ENCODE data around the gene SV2C.
"Not testable (repeated sequence)": the region's sequence is repeated elsewhere in the genome, so short reads cannot be mapped to it uniquely, and the experiment has no call there.

The SV2C gene

DNA sequence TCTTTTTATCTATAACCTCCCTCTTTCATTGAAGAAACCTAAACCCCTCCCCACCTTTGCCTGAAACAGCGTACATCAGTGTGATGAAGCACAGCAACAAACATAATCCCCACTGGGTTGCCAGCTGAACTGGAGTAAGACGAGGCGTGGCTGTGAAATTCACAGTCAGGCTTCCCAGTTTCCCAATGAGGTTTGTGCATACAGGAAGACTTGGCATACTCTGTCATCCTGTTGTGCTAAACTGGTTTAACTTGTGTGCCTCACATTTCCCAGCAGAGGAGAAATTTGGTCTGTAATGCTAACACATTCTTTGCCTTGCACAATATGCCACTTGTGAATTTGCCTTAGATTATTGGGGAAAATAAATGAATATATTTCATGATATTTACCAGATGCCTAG is 121.5 kb downstream of the SV2C start:
- no peak for DNase-seq

- no peak for DNase-seq
Observed at GRCh38 chr5:76207120-76207519, 123.9 kb downstream of the SV2C start.

- DNase-seq = no peak
Observed at GRCh38 chr5:76209297-76209696, 126.1 kb downstream of the SV2C start.

DNA sequence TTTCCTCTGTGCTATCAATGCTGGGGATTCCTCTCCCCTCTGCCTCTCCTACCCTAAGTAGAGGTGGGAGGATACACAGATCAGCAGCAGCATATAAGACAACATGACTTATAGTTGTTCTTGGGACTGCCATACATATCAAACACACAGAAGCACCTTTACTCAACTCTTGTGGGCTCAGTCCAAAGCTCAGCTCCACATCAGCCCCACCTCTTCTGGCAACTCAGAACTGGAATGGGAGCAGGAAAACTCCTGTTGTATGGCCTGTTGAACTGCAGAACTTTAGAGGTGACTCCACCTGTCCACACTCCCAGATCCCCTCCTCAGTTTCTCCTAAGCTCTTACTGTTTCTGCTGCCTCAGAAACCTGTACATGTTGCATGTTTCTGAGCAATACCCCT is 127.8 kb downstream of the SV2C start:
- no peak for DNase-seq

DNA sequence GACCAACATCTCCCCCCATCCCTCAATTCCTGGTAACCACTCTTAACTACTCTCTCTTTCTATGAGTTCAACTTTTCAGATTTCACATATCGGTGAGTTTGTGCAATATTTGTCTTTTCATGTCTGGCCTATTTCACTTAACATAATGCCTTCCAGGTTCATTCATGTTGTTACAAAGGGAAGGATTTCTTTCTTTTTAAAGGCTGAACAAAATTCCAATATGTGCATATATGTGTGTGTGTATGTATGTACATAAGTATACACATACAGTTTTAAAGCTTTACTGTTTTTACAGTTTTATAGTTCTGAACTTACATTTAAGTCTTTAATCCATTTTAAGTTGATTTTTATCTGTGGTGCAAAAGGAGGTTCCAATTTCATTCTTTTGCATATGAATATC is 130.7 kb downstream of the SV2C start:
- DNase-seq = no peak

DNA sequence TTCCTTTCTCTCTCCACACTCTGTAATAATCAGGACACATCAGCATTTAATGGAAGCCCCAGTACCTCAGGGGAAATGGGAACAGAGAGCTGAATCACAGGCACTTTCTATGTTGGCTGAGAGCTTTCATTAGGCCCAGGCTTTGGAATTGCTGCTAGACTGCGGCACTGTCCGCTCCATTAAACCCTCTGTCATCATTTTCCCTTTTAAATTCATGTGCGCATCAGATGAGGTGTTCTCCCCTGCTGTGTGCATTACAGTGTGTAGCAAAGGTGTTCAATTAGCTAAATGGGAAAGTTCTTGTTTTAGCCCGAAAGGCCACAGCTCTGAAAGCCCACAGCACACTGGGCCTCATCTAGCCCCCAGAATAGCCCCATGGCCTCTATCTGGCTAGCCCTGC is 133.6 kb downstream of the SV2C start:
- DNase-seq = no peak

GRCh38 chr5:76219636-76220035 is 136.5 kb downstream of the SV2C start:
- no peak for DNase-seq

DNA sequence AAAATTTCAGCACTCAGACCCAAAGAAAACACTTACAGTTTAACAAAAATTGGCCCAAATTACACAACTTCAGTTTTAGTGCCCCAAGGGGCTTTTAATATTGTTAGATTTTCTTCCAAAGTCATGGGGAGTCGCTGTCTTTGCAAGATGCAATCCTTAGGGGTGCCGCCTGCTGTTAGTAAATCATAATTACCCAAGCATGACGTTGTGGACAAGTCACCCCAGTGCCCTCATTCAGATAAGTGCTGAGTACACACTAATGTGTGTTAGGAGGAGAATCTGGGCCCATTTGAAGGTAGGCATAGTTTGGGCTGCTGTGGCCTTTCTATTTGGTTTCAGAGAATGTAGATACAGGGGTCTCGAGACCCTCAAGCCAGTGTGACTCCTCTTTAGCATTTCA is 138.1 kb downstream of the SV2C start:
- DNase-seq = no peak

- DNase-seq = no peak
Observed at GRCh38 chr5:76222318-76222717, 139.1 kb downstream of the SV2C start.

DNA sequence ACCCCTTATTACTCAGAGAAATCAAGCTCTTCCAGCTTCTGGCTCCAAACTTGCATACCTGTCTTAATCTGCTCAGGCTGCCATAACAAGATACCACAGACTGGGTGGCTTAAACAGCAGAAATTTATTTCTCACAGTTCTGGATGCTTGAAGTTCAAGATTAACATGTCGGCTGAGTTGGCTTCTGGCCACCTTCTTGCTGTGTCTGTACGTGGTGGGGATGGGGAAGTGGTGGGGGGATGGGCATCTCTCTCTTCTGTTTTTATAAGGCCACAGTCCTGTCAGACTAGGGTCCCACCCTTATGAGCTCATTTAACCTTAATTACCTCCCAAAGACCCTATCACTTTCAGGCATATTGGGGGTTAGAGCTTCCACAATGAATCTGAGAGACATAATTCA is 140.5 kb downstream of the SV2C start:
- DNase-seq = no peak

DNA sequence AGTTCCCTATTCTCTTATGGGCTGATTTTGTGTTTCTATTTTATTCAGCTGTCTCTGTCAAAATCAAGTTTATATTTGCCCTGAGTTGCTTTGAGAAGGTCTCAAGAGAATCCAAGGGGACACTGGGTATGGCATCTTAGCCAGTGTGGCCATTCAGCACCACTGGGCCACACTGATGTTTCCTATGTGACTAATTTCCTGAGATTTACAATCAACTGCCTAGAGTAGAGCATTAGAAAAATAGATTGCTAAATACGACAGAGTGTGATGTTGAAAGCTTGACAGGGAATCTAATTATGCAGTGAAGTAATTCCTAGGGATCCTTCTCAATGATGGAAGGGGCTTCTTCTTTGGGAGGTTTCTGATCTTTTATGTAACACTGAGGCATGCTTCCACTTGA is 141.7 kb downstream of the SV2C start:
- no peak for DNase-seq

DNA sequence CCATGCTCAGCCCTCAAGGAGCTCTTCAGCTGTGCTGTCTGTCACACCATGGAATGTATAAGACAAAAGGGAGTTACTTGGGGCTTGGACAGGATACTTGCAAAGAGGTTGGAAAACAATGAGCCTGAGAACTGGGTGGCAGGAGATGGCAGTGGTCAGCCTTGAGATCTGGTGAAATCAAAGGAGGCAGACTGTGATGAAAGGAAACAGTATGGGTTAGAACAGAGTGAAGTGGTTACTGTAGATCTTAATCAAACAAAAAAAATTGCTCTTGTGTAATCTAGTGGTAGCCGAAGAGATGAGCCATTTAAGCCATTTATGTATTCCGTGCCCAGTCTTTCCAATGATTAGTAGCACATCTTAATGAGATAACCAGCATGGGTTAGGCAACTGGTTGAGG is 142.2 kb downstream of the SV2C start:
- no peak for DNase-seq

DNA sequence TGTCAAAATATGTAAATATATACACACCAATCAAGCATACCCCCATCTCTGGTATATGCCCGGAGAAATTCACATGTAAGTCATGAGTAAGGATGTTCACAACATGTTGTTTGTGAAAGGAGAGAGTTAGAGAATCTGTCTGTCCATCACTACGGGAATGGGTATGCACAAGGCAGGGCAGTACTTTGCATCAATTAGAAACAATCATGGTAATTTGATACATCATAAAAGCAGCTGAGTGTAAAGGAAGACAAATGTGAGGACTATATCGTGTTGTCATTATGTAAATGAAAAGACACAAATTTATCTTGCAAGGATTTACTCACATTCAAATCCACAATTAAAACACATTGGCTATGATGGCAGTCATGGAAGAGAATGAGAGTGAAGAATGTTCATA is 146.7 kb downstream of the SV2C start:
- no peak for DNase-seq

GRCh38 chr5:76230711-76231285 is 147.6 kb downstream of the SV2C start:
- no peak for DNase-seq

DNA sequence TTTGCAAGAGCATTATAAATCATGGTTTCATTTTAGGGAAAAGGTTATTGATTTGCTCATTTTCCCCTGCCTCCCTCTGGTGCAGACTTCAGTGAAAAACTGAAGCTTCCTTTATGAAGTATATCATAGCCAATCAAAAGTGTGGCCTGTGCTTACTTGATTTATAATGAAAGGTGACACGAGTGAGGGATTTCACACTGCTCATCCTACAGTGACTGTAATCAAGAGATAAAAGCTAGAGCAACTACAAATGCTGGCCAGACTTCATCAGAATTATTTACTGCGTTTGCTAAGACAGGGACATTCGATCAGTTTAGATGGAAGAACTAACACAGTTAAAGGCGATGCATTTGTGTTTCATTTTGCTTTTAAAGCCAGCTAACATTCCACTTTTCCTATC is 151.5 kb downstream of the SV2C start:
- no peak for DNase-seq

GRCh38 chr5:76236684-76237083 is 153.5 kb downstream of the SV2C start:
- no peak for DNase-seq

- no peak for DNase-seq
Observed at GRCh38 chr5:76240336-76240735, 157.2 kb downstream of the SV2C start.

DNA sequence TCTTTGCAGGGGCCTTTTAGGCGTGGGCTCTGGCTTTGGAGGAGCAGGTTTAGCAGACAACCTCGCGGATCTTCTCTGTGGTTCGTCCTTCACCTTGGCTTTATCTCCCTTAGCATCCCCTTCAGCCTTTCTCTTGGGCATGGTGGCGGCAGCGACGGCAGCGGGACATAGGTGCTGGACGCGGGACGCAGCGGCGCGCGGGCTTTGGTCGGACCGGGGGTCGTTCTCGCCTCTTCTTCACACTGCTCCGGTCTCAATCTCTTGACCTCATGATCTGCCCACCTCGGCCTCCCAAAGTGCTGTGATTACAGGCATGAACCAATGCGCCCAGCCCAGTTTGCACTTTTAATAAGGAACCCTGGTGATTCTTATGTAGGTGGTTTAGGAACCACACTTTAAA is 159.0 kb downstream of the SV2C start:
- DNase-seq = not testable (repeated sequence)

DNA sequence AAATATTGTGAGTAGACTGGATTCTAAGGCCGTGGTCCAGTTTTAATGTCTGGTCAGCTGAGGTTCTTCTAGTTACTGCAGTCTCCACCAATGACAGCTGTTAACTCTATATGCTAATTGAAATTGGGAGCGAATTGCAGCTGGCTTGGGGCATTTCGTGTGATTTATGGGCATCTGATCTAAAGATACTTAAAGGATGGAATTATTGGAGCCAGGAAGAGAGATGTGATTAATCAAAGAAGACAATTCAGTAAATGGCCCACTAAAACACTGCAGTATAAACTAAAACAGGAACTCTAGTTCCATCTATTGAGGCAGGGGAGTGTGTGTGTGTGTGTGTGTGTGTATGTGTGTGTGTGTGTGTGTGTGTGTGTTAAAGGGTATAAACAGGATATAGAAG is 162.4 kb downstream of the SV2C start:
- DNase-seq = no peak

- no peak for DNase-seq
Observed at GRCh38 chr5:76249621-76250020, 166.4 kb downstream of the SV2C start.

GRCh38 chr5:76250463-76250862 is 167.3 kb downstream of the SV2C start:
- no peak for DNase-seq

GRCh38 chr5:76251656-76252055 is 168.5 kb downstream of the SV2C start:
- no peak for DNase-seq

- DNase-seq = no peak
Observed at GRCh38 chr5:76252437-76252836, 169.3 kb downstream of the SV2C start.

GRCh38 chr5:76256116-76256889 is 173.1 kb downstream of the SV2C start:
- DNase-seq = peak; percentile 58

Data from central memory CD4-positive, alpha-beta T cell (primary cell).